GM23338 (cell line): ENCODE data around the gene MED14. TPM values are rescaled to one million over a fixed set of nuclear protein-coding genes. Genes with fewer than 3 reads are reported as not detected.

Experiments used
- polyA plus RNA-seq: library from polyadenylated mRNA; unstranded; fragments of >200 nt; fragmentation: Nextera tagmentation; extraction: Ambion mirVana; gene quantifications from 2 replicates; pipeline ENCODE4 v1.2.1, GENCODE V29; 2016
- total RNA-seq: library from RNA; depleted of rRNA; stranded (reverse); fragments of >200 nt; shearing (Covaris generic); gene quantifications from 2 replicates; pipeline ENCODE4 v1.2.3, GENCODE V29; 2014; rRNA removed

MED14 gene
- total and polyA plus RNA-seq, 2 experiments from 2014 or later: 29.8 to 99.3 TPM

Other genes starting within 250 kb of the MED14 start
- 77.1 and 80.1 TPM in 2 replicates for gene ATP6AP2, start 154.6 kb downstream of the MED14 start, total RNA-seq
- gene ATP6AP2, start 154.6 kb downstream of the MED14 start, polyA plus RNA-seq: 76.6 and 88.7 TPM in 2 replicates
- gene MPC1L, start 112.1 kb downstream of the MED14 start, total RNA-seq: not detected in 2 replicates
- not detected in 2 replicates for gene MPC1L, start 112.1 kb downstream of the MED14 start, polyA plus RNA-seq
- 8.8 and 15.3 TPM in 2 replicates for gene CXorf38, start 88.0 kb downstream of the MED14 start, total RNA-seq
- 5.2 and 6.5 TPM in 2 replicates for gene CXorf38, start 88.0 kb downstream of the MED14 start, polyA plus RNA-seq